ENCODE measurements around the gene CXorf38.
"Not testable (repeated sequence)": the region's sequence is repeated elsewhere in the genome, so short reads cannot be mapped to it uniquely, and the experiment has no call there.

The CXorf38 gene

DNA sequence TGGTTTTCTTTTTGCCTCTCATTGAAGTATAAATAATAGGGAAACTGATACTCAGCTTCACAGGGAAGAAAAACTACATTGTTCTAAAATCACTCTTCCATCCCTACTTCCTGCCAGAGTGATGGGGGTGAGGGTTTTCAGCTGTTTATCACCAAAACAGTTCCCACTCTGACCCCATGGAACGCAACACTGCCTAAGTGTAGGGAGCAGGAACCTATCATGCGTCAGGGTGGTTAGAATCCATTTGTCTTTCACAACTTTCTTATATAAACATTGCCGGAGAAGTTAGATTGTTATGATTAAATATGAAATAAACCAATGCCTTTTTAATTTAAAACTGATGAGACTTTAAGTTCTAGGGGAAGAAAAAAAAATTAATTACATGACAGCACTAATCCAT lies 40.0 kb downstream of the CXorf38 start:
- Histone ChIP-seq H3K9me3 (ENCODE audit: control insufficient read depth, low read length) (no peaks in the 10 kb centered on the region), H4K8ac (ENCODE audit: low read length) (no peak overlapping the region), H3K14ac (ENCODE audit: low read length in 2 of 2) (no peak overlapping the region), H3K4me2 (ENCODE audit: low read length, poor library complexity, severe bottlenecking) (no peak overlapping the region), H2BK12ac (ENCODE audit: low read length in 2 of 2) (no peak overlapping the region), H2BK120ac (ENCODE audit: low read depth, low read length) (no peak overlapping the region), H3K79me1 (replicated peaks; ENCODE audit: low read length, poor library complexity, severe bottlenecking) (no peaks in the 10 kb centered on the region), H3K4me1 (ENCODE audit: control insufficient read depth, insufficient read depth, low read depth, low read length) (no peaks in the 10 kb centered on the region), H2BK5ac (ENCODE audit: low read depth, low read length, poor library complexity, severe bottlenecking) (no peak overlapping the region), H3K27me3 (ENCODE audit: control insufficient read depth in 1 of 2, insufficient read depth in 1 of 2, low read length in 2 of 2) (peaks cover 0 to 35% of the 10 kb centered on the region in 2 experiments), H4K91ac (ENCODE audit: low read length) (no peak overlapping the region), H3K18ac (ENCODE audit: low read depth in 1 of 2, low read length in 2 of 2) (no peak overlapping the region), H3K4ac (ENCODE audit: low read depth in 1 of 2, low read length in 2 of 2) (no peak overlapping the region), H3K4me3 (ENCODE audit: insufficient read depth in 1 of 2, low read depth in 1 of 2, low read length in 2 of 2) (no peak overlapping the region), H2AK5ac (ENCODE audit: low read length, severe bottlenecking) (no peak overlapping the region), H2BK15ac (ENCODE audit: low read depth, poor library complexity, severe bottlenecking) (no peak overlapping the region), H2AFZ (ENCODE audit: low read depth, low read length) (no peak overlapping the region), H3K36me3 (ENCODE audit: control insufficient read depth in 1 of 2, insufficient read depth in 2 of 2, low read depth in 1 of 2, low read length in 2 of 2) (peaks cover 4 to 13% of the 10 kb centered on the region in 2 experiments), H3K23ac (ENCODE audit: low read length in 2 of 2) (no peak overlapping the region), H3K9ac (ENCODE audit: low read length) (no peak overlapping the region), H3K27ac (ENCODE audit: low read length, poor library complexity, severe bottlenecking) (no peak overlapping the region)
- no CpG with 5 or more reads among the region's 3 CpGs for WGBS
- no peak for DNase-seq

GRCh38 chrX:40603446-40603845 lies 43.9 kb downstream of the CXorf38 start:
- 99% methylated on average over 6 of the region's 6 CpGs for WGBS
- H3K4me2 ChIP-seq (ENCODE audit: low read length, poor library complexity, severe bottlenecking) = no peak overlapping the region
- no peak overlapping the region for H3K4me3 ChIP-seq (ENCODE audit: insufficient read depth in 1 of 2, low read depth in 1 of 2, low read length in 2 of 2)

GRCh38 chrX:40589616-40590321 lies 57.6 kb downstream of the CXorf38 start:
- H3K4me3 ChIP-seq (ENCODE audit: insufficient read depth in 1 of 2, low read depth in 1 of 2, low read length in 2 of 2); H3K18ac ChIP-seq (ENCODE audit: low read depth in 1 of 2, low read length in 2 of 2); H2BK15ac ChIP-seq (ENCODE audit: low read depth, poor library complexity, severe bottlenecking); H2AFZ ChIP-seq (ENCODE audit: low read depth, low read length); H3K79me1 ChIP-seq (replicated peaks; ENCODE audit: low read length, poor library complexity, severe bottlenecking); H3K9ac ChIP-seq (ENCODE audit: low read length); H3K4me2 ChIP-seq (ENCODE audit: low read length, poor library complexity, severe bottlenecking); H3K9me3 ChIP-seq (ENCODE audit: control insufficient read depth, low read length); H3K27ac ChIP-seq (ENCODE audit: low read length, poor library complexity, severe bottlenecking); H2BK120ac ChIP-seq (ENCODE audit: low read depth, low read length); H4K8ac ChIP-seq (ENCODE audit: low read length); H2BK5ac ChIP-seq (ENCODE audit: low read depth, low read length, poor library complexity, severe bottlenecking); H3K14ac ChIP-seq (ENCODE audit: low read length in 2 of 2); H2AK5ac ChIP-seq (ENCODE audit: low read length, severe bottlenecking); H3K23ac ChIP-seq (ENCODE audit: low read length in 2 of 2); H2BK12ac ChIP-seq (ENCODE audit: low read length in 2 of 2); H4K91ac ChIP-seq (ENCODE audit: low read length); DNase-seq; H3K4ac ChIP-seq (ENCODE audit: low read depth in 1 of 2, low read length in 2 of 2); H3K4me1 ChIP-seq (ENCODE audit: control insufficient read depth, insufficient read depth, low read depth, low read length): not testable (repeated sequence)
- H3K36me3 ChIP-seq (ENCODE audit: control insufficient read depth in 1 of 2, insufficient read depth in 2 of 2, low read depth in 1 of 2, low read length in 2 of 2) = peaks cover 6 to 42% of the 10 kb centered on the region in 2 experiments
- peaks cover 0 to 34% of the 10 kb centered on the region in 2 experiments for H3K27me3 ChIP-seq (ENCODE audit: control insufficient read depth in 1 of 2, insufficient read depth in 1 of 2, low read length in 2 of 2)
- no CpG with 5 or more reads among the region's 6 CpGs for WGBS

More at GRCh38 chrX:40603446-40603845, 43.9 kb downstream of the CXorf38 start:
- Histone ChIP-seq H2AFZ (ENCODE audit: low read depth, low read length) (no peak overlapping the region), H3K27me3 (ENCODE audit: control insufficient read depth in 1 of 2, insufficient read depth in 1 of 2, low read length in 2 of 2) (peaks cover 0 to 38% of the 10 kb centered on the region in 2 experiments), H2BK15ac (ENCODE audit: low read depth, poor library complexity, severe bottlenecking) (no peak overlapping the region), H3K79me1 (replicated peaks; ENCODE audit: low read length, poor library complexity, severe bottlenecking) (no peaks in the 10 kb centered on the region), H4K91ac (ENCODE audit: low read length) (no peak overlapping the region), H3K14ac (ENCODE audit: low read length in 2 of 2) (no peak overlapping the region), H2BK120ac (ENCODE audit: low read depth, low read length) (no peak overlapping the region), H3K4me1 (ENCODE audit: control insufficient read depth, insufficient read depth, low read depth, low read length) (no peaks in the 10 kb centered on the region), H2BK12ac (ENCODE audit: low read length in 2 of 2) (no peak overlapping the region), H3K18ac (ENCODE audit: low read depth in 1 of 2, low read length in 2 of 2) (no peak overlapping the region), H3K36me3 (ENCODE audit: control insufficient read depth in 1 of 2, insufficient read depth in 2 of 2, low read depth in 1 of 2, low read length in 2 of 2) (peaks cover 4 to 44% of the 10 kb centered on the region in 2 experiments), H2AK5ac (ENCODE audit: low read length, severe bottlenecking) (no peak overlapping the region), H3K4ac (ENCODE audit: low read depth in 1 of 2, low read length in 2 of 2) (no peak overlapping the region), H2BK5ac (ENCODE audit: low read depth, low read length, poor library complexity, severe bottlenecking) (no peak overlapping the region), H3K23ac (ENCODE audit: low read length in 2 of 2) (no peak overlapping the region), H4K8ac (ENCODE audit: low read length) (no peak overlapping the region), H3K9me3 (ENCODE audit: control insufficient read depth, low read length) (no peaks in the 10 kb centered on the region), H3K9ac (ENCODE audit: low read length) (no peak overlapping the region), H3K27ac (ENCODE audit: low read length, poor library complexity, severe bottlenecking) (no peak overlapping the region)
- no peak for DNase-seq

- H3K79me1 ChIP-seq (replicated peaks; ENCODE audit: low read length, poor library complexity, severe bottlenecking); DNase-seq; H3K18ac ChIP-seq (ENCODE audit: low read depth in 1 of 2, low read length in 2 of 2); H2BK5ac ChIP-seq (ENCODE audit: low read depth, low read length, poor library complexity, severe bottlenecking); H2BK120ac ChIP-seq (ENCODE audit: low read depth, low read length); H3K23ac ChIP-seq (ENCODE audit: low read length in 2 of 2); H2BK15ac ChIP-seq (ENCODE audit: low read depth, poor library complexity, severe bottlenecking); H2AK5ac ChIP-seq (ENCODE audit: low read length, severe bottlenecking); H3K4ac ChIP-seq (ENCODE audit: low read depth in 1 of 2, low read length in 2 of 2); H2AFZ ChIP-seq (ENCODE audit: low read depth, low read length); H4K91ac ChIP-seq (ENCODE audit: low read length); H3K4me1 ChIP-seq (ENCODE audit: control insufficient read depth, insufficient read depth, low read depth, low read length); H3K27ac ChIP-seq (ENCODE audit: low read length, poor library complexity, severe bottlenecking); H3K4me3 ChIP-seq (ENCODE audit: insufficient read depth in 1 of 2, low read depth in 1 of 2, low read length in 2 of 2); H4K8ac ChIP-seq (ENCODE audit: low read length); H3K9ac ChIP-seq (ENCODE audit: low read length); H2BK12ac ChIP-seq (ENCODE audit: low read length in 2 of 2); H3K9me3 ChIP-seq (ENCODE audit: control insufficient read depth, low read length); H3K14ac ChIP-seq (ENCODE audit: low read length in 2 of 2); H3K4me2 ChIP-seq (ENCODE audit: low read length, poor library complexity, severe bottlenecking): not testable (repeated sequence)
- H3K27me3 ChIP-seq (ENCODE audit: control insufficient read depth in 1 of 2, insufficient read depth in 1 of 2, low read length in 2 of 2) = peaks cover 0 to 46% of the 10 kb centered on the region in 2 experiments
- WGBS = 44% methylated on average over 1 of the region's 1 CpG
- peaks cover 6 to 25% of the 10 kb centered on the region in 2 experiments for H3K36me3 ChIP-seq (ENCODE audit: control insufficient read depth in 1 of 2, insufficient read depth in 2 of 2, low read depth in 1 of 2, low read length in 2 of 2)
Observed at GRCh38 chrX:40587623-40588022, 59.7 kb downstream of the CXorf38 start.
